HEK293 (cell line): Measurements from ENCODE around the gene TRA2A.

Experiments used
- AEBP2 ChIP-seq: fragments of 450-650 bp; formaldehyde crosslinking; IDR thresholded peaks from 2 replicates; pipeline ENCODE4 v1.5.1; 2016; ENCODE audit warnings: missing biosample characterization, missing genetic modification characterization, borderline replicate concordance
- BCL6B ChIP-seq: fragments of 450-650 bp; formaldehyde crosslinking; IDR thresholded peaks from 2 replicates; pipeline ENCODE4 v1.5.1; 2017; ENCODE audit warnings: missing biosample characterization, missing genetic modification characterization
- GFI1B ChIP-seq: fragments of 450-650 bp; formaldehyde crosslinking; IDR thresholded peaks from 2 replicates; pipeline ENCODE4 v1.5.1; 2016; ENCODE audit warnings: missing biosample characterization, missing genetic modification characterization
- PRDM6 ChIP-seq: fragments of 450-650 bp; formaldehyde crosslinking; IDR thresholded peaks from 2 replicates; pipeline ENCODE4 v1.5.1; 2017; ENCODE audit warnings: missing biosample characterization, missing genetic modification characterization
- RBAK ChIP-seq: fragments of 450-650 bp; formaldehyde crosslinking; IDR thresholded peaks from 2 replicates; pipeline ENCODE4 v1.5.1; 2016; ENCODE audit warnings: missing biosample characterization, missing genetic modification characterization
- ZFHX2 ChIP-seq: fragments of 450-650 bp; formaldehyde crosslinking; conservative IDR thresholded peaks from 2 replicates; pipeline ENCODE4 v1.5.1; 2016; ENCODE audit warnings: missing biosample characterization, missing genetic modification characterization
- ZFP3 ChIP-seq: fragments of 450-650 bp; formaldehyde crosslinking; IDR thresholded peaks from 2 replicates; pipeline ENCODE4 v1.5.1; 2016; ENCODE audit warnings: low read depth, missing biosample characterization, missing genetic modification characterization
- ZNF10 ChIP-seq: fragments of 450-650 bp; formaldehyde crosslinking; IDR thresholded peaks from 2 replicates; pipeline ENCODE4 v1.5.1; 2017; ENCODE audit warnings: missing biosample characterization, missing genetic modification characterization
- ZNF335 ChIP-seq: fragments of 450-650 bp; formaldehyde crosslinking; conservative IDR thresholded peaks from 2 replicates; pipeline ENCODE4 v1.5.1; 2016; ENCODE audit warnings: missing biosample characterization, missing genetic modification characterization
- ZNF488 ChIP-seq: fragments of 450-650 bp; formaldehyde crosslinking; IDR thresholded peaks from 2 replicates; pipeline ENCODE4 v1.5.1; 2016; ENCODE audit warnings: missing biosample characterization, missing genetic modification characterization
- ZNF701 ChIP-seq: fragments of 450-650 bp; formaldehyde crosslinking; IDR thresholded peaks from 2 replicates; pipeline ENCODE4 v1.5.1; 2016; ENCODE audit warnings: missing biosample characterization, missing genetic modification characterization
- ZNF76 ChIP-seq: fragments of 450-650 bp; formaldehyde crosslinking; IDR thresholded peaks from 2 replicates; pipeline ENCODE4; 2016; ENCODE audit warnings: low read depth, missing biosample characterization, missing genetic modification characterization, borderline replicate concordance
- ZNF768 ChIP-seq: fragments of 450-650 bp; formaldehyde crosslinking; IDR thresholded peaks from 2 replicates; pipeline ENCODE4 v1.5.1; 2018; ENCODE audit warnings: missing biosample characterization, mild to moderate bottlenecking, missing genetic modification characterization
- ZNF843 ChIP-seq: fragments of 450-650 bp; formaldehyde crosslinking; IDR thresholded peaks from 2 replicates; pipeline ENCODE4 v1.5.1; 2016; ENCODE audit warnings: missing biosample characterization, missing genetic modification characterization
- TF ChIP-seq, protein P1 (sequence below): fragments of 450-650 bp; formaldehyde crosslinking; IDR thresholded peaks from 2 replicates; pipeline ENCODE4 v1.5.1; 2016; ENCODE audit warnings: missing biosample characterization, missing genetic modification characterization
- TF ChIP-seq, protein P2 (sequence below): fragments of 450-650 bp; formaldehyde crosslinking; IDR thresholded peaks from 2 replicates; pipeline ENCODE4 v1.5.1; 2016; ENCODE audit warnings: missing biosample characterization, missing genetic modification characterization
- TF ChIP-seq, protein P3 (sequence below): fragments of 450-650 bp; formaldehyde crosslinking; IDR thresholded peaks from 2 replicates; pipeline ENCODE4 v1.5.1; 2016; ENCODE audit warnings: missing biosample characterization, missing genetic modification characterization
- TF ChIP-seq, protein P4 (sequence below): fragments of 450-650 bp; formaldehyde crosslinking; conservative IDR thresholded peaks from 2 replicates; pipeline ENCODE4 v1.5.1; 2016; ENCODE audit warnings: low read depth, missing biosample characterization, missing genetic modification characterization
- TF ChIP-seq, protein P5 (sequence below): fragments of 450-650 bp; formaldehyde crosslinking; IDR thresholded peaks from 2 replicates; pipeline ENCODE4 v1.5.1; 2016; ENCODE audit warnings: missing biosample characterization, missing genetic modification characterization

The TRA2A gene

GRCh38 chr7:23467806-23468525, 63.8 kb downstream of the TRA2A start (continued):
- no peak for TF ChIP-seq ZNF76 (tag by site-specific recombination)
- TF ChIP-seq ZNF335 (tag by site-specific recombination) = no peak
- TF ChIP-seq BCL6B (tag by site-specific recombination) = peak; percentile 52
- TF ChIP-seq, protein P1, sequence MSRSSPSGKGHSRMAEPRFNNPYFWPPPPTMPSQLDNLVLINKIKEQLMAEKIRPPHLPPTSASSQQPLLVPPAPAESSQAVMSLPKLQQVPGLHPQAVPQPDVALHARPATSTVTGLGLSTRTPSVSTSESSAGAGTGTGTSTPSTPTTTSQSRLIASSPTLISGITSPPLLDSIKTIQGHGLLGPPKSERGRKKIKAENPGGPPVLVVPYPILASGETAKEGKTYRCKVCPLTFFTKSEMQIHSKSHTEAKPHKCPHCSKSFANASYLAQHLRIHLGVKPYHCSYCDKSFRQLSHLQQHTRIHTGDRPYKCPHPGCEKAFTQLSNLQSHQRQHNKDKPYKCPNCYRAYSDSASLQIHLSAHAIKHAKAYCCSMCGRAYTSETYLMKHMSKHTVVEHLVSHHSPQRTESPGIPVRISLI (tag by site-specific recombination) = no peak
- TF ChIP-seq ZNF843 (tag by site-specific recombination) = no peak
- TF ChIP-seq, protein P2, sequence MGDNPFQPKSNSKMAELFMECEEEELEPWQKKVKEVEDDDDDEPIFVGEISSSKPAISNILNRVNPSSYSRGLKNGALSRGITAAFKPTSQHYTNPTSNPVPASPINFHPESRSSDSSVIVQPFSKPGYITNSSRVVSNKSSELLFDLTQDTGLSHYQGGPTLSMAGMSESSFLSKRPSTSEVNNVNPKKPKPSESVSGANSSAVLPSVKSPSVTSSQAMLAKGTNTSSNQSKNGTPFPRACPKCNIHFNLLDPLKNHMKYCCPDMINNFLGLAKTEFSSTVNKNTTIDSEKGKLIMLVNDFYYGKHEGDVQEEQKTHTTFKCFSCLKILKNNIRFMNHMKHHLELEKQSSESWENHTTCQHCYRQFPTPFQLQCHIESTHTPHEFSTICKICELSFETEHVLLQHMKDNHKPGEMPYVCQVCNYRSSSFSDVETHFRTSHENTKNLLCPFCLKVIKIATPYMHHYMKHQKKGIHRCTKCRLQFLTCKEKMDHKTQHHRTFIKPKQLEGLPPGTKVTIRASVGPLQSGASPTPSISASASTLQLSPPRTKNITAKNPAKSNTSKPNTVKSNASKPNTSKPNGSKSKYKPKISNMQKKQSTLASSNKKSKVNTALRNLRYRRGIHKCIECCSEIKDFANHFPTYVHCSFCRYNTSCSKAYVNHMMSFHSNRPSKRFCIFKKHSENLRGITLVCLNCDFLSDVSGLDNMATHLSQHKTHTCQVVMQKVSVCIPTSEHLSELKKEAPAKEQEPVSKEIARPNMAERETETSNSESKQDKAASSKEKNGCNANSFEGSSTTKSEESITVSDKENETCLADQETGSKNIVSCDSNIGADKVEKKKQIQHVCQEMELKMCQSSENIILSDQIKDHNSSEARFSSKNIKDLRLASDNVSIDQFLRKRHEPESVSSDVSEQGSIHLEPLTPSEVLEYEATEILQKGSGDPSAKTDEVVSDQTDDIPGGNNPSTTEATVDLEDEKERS (tag by site-specific recombination) = no peak
- no peak for TF ChIP-seq RBAK (tag by site-specific recombination)
- TF ChIP-seq, protein P3, sequence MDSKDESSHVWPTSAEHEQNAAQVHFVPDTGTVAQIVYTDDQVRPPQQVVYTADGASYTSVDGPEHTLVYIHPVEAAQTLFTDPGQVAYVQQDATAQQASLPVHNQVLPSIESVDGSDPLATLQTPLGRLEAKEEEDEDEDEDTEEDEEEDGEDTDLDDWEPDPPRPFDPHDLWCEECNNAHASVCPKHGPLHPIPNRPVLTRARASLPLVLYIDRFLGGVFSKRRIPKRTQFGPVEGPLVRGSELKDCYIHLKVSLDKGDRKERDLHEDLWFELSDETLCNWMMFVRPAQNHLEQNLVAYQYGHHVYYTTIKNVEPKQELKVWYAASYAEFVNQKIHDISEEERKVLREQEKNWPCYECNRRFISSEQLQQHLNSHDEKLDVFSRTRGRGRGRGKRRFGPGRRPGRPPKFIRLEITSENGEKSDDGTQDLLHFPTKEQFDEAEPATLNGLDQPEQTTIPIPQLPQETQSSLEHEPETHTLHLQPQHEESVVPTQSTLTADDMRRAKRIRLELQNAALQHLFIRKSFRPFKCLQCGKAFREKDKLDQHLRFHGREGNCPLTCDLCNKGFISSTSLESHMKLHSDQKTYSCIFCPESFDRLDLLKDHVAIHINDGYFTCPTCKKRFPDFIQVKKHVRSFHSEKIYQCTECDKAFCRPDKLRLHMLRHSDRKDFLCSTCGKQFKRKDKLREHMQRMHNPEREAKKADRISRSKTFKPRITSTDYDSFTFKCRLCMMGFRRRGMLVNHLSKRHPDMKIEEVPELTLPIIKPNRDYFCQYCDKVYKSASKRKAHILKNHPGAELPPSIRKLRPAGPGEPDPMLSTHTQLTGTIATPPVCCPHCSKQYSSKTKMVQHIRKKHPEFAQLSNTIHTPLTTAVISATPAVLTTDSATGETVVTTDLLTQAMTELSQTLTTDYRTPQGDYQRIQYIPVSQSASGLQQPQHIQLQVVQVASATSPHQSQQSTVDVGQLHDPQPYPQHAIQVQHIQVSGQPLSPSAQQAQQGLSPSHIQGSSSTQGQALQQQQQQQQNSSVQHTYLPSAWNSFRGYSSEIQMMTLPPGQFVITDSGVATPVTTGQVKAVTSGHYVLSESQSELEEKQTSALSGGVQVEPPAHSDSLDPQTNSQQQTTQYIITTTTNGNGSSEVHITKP (tag by site-specific recombination) = peak; percentile 44; the same call in 1 of the 2 replicates
- TF ChIP-seq, protein P4, sequence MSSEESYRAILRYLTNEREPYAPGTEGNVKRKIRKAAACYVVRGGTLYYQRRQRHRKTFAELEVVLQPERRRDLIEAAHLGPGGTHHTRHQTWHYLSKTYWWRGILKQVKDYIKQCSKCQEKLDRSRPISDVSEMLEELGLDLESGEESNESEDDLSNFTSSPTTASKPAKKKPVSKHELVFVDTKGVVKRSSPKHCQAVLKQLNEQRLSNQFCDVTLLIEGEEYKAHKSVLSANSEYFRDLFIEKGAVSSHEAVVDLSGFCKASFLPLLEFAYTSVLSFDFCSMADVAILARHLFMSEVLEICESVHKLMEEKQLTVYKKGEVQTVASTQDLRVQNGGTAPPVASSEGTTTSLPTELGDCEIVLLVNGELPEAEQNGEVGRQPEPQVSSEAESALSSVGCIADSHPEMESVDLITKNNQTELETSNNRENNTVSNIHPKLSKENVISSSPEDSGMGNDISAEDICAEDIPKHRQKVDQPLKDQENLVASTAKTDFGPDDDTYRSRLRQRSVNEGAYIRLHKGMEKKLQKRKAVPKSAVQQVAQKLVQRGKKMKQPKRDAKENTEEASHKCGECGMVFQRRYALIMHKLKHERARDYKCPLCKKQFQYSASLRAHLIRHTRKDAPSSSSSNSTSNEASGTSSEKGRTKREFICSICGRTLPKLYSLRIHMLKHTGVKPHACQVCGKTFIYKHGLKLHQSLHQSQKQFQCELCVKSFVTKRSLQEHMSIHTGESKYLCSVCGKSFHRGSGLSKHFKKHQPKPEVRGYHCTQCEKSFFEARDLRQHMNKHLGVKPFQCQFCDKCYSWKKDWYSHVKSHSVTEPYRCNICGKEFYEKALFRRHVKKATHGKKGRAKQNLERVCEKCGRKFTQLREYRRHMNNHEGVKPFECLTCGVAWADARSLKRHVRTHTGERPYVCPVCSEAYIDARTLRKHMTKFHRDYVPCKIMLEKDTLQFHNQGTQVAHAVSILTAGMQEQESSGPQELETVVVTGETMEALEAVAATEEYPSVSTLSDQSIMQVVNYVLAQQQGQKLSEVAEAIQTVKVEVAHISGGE (tag by site-specific recombination) = no peak
- no peak for TF ChIP-seq ZNF768 (tag by site-specific recombination)
- TF ChIP-seq GFI1B = no peak
- no peak for TF ChIP-seq ZNF488 (tag by site-specific recombination)
- peak; percentile 62 for TF ChIP-seq ZFHX2 (tag by site-specific recombination)
- peak; percentile 55; the same call in 1 of the 2 replicates for TF ChIP-seq PRDM6 (tag by site-specific recombination)
- TF ChIP-seq ZFP3 = no peak
- TF ChIP-seq AEBP2 (tag by site-specific recombination) = no peak
- TF ChIP-seq, protein P5, sequence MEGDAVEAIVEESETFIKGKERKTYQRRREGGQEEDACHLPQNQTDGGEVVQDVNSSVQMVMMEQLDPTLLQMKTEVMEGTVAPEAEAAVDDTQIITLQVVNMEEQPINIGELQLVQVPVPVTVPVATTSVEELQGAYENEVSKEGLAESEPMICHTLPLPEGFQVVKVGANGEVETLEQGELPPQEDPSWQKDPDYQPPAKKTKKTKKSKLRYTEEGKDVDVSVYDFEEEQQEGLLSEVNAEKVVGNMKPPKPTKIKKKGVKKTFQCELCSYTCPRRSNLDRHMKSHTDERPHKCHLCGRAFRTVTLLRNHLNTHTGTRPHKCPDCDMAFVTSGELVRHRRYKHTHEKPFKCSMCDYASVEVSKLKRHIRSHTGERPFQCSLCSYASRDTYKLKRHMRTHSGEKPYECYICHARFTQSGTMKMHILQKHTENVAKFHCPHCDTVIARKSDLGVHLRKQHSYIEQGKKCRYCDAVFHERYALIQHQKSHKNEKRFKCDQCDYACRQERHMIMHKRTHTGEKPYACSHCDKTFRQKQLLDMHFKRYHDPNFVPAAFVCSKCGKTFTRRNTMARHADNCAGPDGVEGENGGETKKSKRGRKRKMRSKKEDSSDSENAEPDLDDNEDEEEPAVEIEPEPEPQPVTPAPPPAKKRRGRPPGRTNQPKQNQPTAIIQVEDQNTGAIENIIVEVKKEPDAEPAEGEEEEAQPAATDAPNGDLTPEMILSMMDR (tag by site-specific recombination) = no peak
- no peak for TF ChIP-seq ZNF701
- no peak for TF ChIP-seq ZNF10 (tag by site-specific recombination)
